Ramos (cell line): ENCODE measurements around the gene YAE1.

ENCODE experiments used
- in situ Hi-C: fragments of 300-500 bp; cut with MboI; formaldehyde crosslinking; loops from one replicate; pipeline ENCODE4 v1.14.3; 2022; ENCODE audit warnings: low sequenced_read_pairs; ENCODE audit not compliant: unreplicated experiment

Gene YAE1

DNA sequence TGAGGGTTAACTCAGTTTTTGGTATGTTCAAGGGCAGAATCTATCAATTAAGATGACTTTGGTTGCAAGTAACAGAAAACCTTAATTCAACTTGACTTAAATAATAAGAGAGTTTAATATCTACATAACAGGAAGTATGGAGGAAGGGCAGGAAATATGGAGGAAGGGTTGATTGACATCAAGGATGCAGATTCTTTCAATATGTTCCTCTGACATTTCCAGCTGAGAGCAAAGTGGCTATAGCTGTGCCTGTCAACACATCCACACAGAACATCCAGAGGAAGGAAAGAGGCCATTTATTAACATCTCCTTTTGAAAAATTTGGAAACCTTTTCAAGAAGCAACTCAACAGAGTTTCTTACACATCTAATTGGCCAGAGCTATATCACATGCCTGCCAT is 37.7 kb downstream of the YAE1 start:
- in situ Hi-C loops: no loop called here

DNA sequence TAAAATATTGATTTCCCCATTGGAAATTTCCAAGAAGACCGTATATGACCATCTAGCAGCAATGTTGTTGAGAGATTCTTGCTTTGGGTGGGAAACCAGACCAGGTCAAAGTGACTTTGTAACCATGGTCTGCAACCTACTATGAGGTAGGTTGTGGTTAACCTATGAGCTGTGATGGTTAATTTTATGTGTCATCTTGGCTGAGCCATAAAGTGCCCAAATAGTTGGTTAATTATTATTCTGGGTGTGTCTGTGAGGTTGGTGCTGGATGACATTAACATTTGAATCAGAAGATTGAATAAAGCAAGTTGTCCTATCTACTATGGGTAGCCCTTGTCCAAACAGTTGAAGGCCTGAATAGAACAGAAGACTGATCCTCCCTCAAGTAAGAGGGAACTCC is 38.9 kb downstream of the YAE1 start:
- in situ Hi-C loops: no loop called here

DNA sequence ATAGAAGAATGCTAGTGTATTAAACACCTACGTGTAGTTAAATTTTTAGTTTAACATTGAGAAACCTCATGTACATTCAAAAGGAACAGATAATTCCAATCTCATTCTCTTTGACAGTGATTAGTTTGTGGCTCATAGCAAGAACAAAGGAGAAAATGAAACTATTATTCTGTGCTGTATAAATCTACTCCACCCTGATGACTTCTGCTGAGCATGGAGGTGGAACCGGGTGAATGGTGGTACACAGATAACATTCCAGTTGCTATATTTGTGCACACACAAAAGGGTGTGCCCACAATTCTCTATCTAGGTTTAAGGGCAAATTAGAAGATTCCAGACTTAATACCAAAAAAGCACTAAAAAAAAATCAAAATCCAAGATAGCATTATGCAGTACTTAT is 40.1 kb downstream of the YAE1 start:
- in situ Hi-C loops: no loop called here

DNA sequence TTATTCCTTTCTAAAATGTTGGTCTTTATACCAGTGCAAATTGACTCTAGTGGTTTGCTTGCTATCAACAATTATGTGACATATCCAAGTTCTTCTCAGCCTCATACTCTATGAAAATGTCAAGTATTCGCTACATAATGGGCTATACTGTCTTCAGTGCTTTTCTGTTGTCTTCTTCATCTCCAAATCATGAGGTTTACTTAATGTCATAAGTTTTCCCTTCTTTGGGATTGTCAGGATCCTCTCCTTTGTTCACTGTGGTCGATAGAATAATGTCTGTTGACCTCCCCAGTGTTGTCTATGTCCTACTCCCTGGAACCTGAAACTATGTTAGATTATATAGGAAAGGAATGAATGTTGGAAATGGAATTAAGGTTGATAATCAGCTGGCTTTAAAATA is 40.7 kb downstream of the YAE1 start:
- in situ Hi-C loops: no loop called here

DNA sequence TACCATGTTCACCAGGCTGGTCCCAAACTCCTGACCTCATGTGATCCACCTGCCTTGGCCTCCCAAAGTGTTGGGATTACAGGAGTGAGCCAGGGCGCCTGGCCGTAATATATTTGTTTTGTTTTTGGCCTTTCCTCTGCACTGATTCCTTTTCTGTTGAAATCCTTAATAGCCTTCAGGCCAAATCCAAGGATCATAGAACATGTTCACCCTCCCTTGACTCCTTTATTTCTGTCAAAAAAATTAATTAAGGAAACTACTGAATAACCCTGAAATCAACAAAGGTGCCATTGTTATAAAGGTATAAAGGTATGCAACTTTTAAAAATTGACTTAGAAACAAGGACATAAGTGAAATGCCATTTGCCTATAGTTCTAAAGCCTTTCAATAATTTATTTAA is 41.7 kb downstream of the YAE1 start:
- in situ Hi-C loops: no loop called here

DNA sequence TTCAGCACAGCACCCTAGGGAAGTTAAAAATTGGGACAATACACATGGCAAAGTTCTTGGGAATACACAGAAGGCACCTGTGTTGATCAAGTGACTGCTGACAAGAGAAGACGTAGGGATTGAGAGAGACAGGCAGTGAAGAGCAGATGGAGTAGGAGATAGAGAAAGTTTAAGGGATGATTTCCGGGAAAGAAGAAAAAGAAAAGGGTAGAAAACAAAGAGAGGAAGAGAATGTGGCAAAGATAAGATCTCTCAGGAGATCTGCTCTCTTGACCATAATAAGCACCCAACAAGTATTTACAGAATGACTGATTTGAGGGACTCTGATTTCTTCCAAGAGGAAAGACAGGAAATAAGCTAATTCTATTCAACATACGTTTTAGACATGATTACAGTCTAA is 42.1 kb downstream of the YAE1 start:
- in situ Hi-C loops: no loop called here

DNA sequence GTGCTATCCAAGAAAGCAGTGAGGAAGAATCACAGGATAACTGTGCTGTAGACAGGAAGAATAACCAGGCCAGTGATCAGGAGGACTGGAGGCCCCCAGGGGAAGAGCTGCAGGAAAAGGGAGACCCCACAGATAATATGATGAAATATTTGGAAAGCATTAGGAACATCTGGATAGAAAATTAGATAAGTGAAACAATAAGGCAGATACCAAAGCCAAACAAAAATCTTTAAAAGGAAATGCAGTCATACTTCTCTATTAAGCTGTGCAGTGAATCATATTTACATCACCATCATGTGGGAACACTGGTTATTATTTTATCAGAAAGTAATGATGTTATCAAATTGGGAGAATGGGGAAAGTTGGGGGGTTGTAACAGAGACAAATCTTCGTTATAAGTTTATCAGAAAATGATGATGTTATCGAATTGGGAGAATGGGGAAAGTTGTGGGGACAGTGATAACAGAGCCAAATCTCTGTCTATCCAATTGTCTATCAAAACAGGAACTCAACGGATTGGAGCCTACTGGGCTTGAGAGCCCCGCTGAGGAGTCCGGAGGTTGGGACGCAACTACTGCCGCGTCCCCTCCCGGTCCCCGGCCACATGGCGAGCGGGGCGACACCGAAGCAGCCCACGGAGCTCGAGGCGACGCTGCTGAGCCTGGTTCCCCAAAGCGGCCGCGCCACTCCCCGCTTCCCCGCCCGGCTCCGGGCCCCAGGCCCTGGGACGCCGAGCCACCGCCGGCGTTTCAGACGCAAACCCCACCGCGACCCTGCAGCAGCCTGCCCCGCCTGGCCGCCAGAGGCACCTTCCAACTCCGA is 43.1 kb downstream of the YAE1 start:
- in situ Hi-C loops: no loop called here

DNA sequence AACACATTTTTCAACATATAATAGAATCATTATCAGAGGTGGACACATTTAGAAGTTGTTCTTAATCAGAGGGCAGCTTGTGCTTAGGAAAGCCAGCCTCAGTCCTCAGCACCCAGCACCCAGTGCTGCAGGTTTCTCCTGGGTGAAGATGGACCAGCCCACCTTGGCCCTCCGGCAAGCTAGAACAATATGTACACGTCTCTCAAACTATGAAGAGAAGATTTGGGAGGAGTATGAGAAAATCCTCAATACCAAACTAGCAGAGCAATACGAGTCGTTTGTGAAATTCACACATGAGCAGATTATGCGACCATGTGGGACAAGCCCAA is 43.7 kb downstream of the YAE1 start:
- in situ Hi-C loops: no loop called here

DNA sequence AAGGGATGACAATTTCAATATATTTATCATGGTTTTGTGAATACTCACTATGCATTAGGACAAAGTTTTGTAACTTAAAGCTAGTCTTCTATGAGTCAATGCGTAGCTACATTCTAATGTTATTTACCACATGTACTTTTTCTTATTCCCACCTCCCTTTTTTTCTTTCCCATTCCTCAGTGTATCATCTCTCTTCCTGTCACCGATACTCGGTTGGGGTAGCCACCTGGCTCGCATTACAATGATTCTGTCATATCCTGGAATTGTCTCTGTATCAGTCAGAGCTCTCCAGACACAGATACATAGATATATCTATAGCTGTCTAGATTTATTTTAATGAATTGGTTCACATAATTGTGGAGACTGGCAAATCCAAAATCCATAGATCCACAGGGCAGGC is 47.4 kb downstream of the YAE1 start:
- in situ Hi-C loops: no loop called here

DNA sequence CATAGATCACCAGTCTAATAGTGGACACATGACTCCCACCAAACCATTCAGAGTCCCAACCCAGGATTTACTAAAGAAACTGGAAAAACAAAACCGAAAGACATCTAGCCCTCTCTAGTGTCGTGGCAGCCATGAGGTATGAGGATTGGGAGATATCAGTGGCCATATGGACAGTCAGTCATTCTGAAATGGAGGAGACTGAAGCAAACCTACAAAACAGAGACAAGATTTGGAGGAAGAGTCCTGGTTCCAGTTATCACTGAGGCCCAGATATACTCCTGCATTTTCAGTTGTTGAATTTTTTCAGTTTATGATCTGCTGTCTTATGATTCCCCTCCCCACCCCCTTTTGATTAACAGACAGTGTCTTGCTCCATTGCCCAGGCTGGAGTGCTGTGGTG is 48.1 kb downstream of the YAE1 start:
- in situ Hi-C loops: no loop called here

DNA sequence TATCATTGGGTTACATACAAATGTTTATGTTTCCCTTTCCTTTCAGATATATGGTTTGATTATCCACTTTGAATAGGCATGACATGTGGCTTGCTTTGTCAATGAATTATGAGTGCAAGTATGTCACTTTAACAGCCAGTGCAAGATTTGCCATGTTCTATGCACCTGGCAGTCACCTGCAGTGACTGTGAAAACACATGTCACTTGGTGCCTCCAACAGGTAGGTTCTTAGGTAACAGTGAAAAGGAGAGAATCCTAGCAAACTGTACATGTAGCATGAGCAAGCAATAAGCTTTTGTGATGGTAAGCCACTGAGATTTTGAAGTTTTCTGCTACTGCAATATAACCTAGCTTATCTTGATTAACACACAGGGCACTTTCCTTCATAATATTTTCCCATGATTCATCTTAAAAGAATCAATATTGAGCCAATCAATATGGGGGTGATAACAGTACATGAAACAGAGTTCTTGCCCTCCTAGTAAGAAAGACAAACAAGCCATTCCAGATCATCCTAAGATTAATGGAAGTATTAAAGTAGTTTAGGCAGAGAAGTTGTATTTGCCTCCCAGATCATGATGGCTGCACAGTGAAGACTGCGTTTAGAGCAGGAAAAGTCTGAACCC is 49.3 kb downstream of the YAE1 start:
- in situ Hi-C loops: no loop called here

DNA sequence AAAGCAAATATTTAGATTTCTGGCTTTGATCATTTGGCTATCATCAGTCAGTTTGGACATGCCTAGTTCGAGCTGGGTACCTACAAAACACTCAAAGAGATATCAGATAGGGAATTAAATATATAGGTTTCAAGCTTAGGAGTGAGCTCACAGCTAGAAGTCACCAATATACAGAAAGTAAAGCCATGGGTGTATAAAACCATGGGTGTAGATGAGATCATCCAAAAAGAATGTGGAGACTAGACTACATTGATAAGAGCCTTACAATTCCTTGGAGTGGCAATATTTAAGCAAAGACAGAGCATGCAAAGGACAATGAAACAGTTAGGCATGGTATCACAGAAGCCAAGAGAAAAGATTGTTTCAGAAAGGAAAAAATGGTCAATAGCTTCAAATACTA is 49.9 kb downstream of the YAE1 start:
- in situ Hi-C loops: no loop called here

DNA sequence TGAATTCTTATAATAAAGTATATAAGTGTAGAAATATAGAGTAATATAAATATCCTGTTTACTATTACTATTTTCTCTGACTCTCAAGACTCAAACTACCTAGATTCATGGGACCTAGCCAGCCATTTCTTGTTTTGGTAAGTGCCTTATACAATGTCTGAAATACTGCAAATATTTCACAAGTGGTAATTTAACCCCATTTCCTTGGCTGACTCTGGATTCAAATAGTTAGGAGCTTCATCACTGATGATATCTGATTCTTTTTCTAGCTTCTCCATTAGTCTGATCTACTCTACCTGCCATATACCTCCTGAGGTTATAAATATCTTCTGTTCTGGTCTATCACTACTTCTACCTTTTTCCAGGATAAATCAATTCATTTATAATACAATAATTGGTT is 50.8 kb downstream of the YAE1 start:
- in situ Hi-C loops: no loop called here

DNA sequence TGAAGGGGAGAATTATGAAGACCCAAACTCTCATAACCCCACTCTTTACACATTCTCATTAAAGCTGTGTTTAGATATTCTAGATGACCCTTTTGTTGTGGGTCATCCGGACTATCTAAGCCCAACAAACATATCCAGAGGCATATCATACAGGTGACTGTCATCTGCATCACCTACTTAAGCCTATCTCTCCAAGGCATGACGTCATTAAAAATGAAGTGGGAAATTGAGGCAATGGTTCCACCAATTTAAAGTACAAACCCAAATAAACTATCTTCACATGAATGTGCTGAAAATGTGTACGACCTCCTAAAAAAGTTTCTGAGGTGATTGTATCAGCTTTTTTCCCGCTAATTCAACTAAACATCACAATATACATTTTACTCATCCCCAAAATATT is 52.7 kb downstream of the YAE1 start:
- in situ Hi-C loops: no loop called here

DNA sequence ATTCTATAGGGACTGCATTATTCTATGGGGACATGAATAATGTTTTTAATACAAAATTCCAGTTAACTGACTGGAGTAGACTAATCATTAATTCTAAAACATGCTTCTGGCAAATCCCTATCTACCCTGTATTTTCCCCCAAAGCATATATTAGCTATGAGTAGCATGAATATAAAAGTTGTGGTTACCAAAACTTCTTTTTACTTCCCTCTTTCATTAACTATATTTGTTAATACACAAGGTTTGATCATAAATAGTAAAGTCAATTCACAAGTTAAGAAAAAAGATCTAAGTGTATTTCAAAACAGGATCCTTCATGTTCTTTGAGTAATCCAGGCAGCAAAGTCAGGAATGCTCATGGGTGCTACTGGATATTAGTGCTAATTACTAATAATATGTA is 54.3 kb downstream of the YAE1 start:
- in situ Hi-C loops: no loop called here

DNA sequence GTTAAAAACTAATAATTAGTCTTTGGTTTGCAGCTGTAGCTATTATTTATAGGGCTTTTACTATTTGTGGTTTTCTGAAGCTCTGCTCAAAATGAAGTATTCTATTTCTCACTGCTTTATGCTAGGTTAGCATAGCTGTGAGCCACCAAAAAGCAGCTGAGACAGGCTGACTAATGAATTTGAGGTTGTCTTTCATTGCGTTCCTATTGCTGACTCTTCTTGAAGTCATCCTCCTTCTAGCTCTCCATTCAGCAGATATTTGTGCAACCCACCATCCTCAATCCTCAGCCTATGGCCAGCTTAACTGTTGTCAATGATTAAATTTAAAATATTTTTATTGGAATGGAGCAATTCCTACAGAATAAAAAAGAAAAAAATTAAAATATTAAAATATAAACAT is 55.1 kb downstream of the YAE1 start:
- in situ Hi-C loops: no loop called here

DNA sequence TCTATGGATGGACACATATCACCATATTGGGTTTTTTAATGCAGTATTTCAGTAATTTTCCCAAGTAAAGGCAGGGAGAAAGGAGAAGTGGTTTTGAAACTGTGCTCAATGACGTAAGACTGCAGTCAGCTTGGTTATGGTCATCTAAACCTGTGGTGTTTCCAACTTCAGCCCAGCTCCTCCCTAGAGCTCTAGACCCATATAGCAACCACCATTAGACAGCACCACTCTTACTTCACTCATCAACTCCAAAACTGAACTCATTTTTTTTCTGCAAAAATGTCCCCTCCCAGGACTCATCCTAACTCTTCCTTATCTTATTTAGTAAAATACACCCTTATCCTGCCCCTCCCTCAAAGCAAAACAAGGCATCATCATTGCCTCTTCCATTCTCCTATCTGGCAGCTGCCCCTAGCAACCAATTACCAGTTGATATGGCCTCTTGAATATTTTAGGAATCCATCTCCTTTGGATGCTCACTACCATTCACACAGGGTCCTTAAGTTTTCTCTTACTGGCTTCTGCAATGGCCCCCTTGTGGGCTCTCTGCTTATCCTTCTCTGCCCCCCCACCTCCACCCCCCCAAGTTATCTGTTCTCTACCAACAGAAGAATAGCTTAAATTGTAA is 55.7 kb downstream of the YAE1 start:
- in situ Hi-C loops: no loop called here
